CD4-positive, alpha-beta T cell treated with Interleukin-4 for 1 hour (primary cell): ENCODE measurements around the gene IFNL1.
"Not testable (repeated sequence)": the region's sequence is repeated elsewhere in the genome, so short reads cannot be mapped to it uniquely, and the experiment has no call there.

ENCODE experiments used
- DNase-seq, 2 donors: peaks; one replicate each; pipeline ENCODE4 v3.0.0-alpha.2; 2020 to 2022

Gene IFNL1

DNA sequence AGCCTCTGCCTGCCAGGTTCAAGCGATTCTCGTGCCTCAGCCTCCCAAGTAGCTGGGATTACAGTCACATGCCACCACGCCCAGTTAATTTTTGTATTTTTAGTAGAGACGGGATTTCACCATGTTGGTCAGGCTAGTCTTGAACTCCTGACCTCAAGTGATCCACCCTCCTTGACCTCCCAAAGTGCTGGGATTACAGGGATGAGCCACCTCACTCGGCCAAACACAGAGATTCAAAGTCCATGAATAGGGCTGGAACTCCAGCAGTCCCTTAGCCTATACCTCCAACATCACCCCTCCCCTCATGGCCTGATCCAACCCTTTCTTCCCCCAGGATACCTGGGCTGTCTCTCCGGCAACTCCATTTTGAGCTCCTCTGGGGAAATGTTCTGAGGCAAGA lies 36.5 kb downstream of the IFNL1 start:
- DNase-seq = not testable (repeated sequence)

DNA sequence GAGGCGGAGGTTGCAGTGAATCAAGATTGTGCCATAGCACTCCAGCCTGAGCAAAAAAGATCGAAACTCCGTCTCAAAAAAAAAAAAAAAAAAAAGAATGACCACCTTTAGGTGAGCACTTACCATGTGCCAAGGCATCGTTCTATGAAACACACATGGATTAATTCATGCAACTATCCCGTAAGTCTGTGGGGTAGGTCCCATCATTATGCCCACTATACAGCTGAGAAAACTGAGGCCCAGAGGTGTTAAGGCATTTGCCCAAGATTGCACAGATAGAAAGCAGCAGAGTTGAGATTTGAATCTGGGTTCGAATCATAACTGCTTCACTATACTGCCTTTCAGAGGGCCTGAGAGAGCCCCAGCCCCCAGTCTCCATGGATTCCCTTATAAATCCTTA lies 37.3 kb downstream of the IFNL1 start:
- no peak for DNase-seq

- no peak for DNase-seq
These were observed 38.3 kb downstream of the IFNL1 start for GRCh38 chr19:39334444-39334976.

- DNase-seq = peak in 1 of 2 donors; percentile 41
These were observed 39.0 kb downstream of the IFNL1 start for GRCh38 chr19:39335168-39335548.

- no peak for DNase-seq
These were observed 40.3 kb downstream of the IFNL1 start for GRCh38 chr19:39336483-39336882.

- DNase-seq = no peak
These were observed 43.5 kb downstream of the IFNL1 start for GRCh38 chr19:39339674-39340073.

DNA sequence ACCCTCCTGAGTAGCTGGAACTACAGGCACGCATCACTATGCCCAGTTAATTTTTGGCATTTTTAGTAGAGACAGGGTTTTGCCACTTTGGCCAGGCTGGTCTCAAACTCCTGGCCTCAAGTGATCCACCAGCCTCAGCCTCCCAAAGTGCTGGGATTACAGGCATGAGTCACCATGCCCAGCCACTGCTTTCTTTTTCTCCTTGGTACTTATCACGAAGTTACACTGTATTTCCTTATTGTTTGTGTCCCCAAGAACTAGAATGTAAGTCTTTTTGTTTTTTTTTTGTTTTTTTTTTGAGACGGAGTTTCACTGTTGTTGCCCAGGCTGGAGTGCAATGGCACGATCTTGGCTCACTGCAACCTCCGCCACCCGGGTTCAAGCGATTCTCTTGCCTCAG lies 43.9 kb downstream of the IFNL1 start:
- DNase-seq = not testable (repeated sequence)

GRCh38 chr19:39341129-39341718 lies 45.0 kb downstream of the IFNL1 start:
- DNase-seq = no peak

DNA sequence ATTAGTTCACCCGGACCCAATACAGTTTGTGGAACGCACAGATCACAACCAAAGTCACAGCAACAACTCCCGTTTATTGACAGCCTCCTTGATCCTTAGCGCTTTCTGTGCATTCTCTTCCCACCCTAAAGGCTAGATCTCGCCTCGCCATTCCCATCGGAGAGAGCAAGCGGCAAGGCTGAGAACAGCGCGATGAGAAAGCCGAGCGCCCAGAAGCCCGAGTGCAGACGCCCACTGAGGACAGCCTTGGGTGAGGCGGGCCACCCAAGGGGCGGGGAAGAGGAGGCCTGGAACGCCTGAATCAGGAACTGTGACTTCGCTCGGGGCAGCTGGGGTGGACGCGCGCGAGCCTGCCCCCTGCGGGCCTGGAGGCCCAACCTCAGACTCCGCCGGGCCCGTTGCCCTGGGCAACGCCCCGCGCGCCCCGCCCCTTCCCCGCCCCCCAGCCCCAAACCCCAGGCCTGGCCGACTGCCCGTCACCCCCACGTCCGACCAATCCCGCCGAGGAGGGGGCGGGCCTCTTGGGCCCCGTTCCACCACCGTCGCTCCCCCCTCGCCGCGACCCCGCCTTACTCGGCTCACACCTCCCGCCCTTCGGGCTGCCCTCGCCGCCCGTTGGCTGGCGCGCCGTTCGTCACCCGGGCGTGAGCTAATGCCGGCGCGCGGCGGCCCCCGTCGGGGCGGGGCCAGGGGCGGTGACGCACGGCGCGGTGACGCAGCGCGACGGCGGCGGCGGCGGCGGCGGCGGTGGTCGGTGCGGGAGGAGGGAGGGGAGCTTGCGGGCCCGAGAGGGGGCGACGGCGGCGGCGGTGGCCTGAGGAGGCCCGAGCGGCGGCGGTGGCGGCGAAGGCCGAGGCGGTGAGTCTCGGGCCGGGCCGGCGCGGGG lies 45.8 kb downstream of the IFNL1 start, which contains the start of gene SAMD4B:
TSS of gene SAMD4B (plus strand) at position 703 of the 886 bp plus-strand sequence. CDS start 14,473 bp downstream, outside the sequence.
- DNase-seq = peak; percentile 99

DNA sequence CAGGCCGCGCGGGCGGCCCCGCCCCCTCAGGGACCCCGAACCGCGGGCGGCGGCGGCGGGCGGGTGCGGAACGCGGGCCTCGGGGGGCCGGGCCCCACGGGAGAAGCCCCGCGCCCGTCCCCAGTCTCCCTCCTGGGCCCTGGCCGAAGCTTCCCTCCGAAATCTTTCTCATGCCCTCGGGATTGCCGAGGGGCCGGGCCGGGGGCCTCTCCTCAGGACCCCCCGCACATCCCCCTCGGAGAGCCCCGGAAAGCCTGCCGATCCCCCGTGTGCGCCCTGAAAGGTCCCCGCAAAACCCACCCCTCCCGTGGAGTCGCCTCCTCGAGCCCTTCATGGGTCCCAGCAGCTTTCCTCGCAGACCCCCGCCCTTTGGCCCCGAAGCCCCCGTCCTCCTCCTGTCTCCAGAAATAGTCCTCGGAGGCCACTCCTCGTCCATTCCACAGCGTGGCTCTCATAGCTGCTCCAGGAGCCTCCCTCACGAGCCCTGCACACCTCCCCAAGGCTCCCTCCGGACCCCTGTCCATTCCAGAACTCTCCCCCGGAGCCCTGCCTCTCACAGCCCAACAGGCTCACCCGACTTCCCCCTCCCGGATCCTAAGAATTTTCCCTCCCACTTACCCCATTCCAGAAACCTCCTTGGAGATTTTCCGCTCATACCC lies 46.6 kb downstream of the IFNL1 start:
- DNase-seq = no peak

- no peak for DNase-seq
These were observed 49.7 kb downstream of the IFNL1 start for GRCh38 chr19:39345956-39346355.

GRCh38 chr19:39347332-39348164 lies 51.3 kb downstream of the IFNL1 start:
- no peak for DNase-seq
